Upper lobe of left lung (tissue), 4 donors: ENCODE measurements around the gene FOXA3.

Source experiments
- POLR2A ChIP-seq, 4 donors: fragments of 450-650 bp; IDR thresholded peaks; one replicate each; pipeline ENCODE4 v1.5.1; 2016 to 2017; ENCODE audit warnings: antibody characterized with exemption in 4 of 4, mild to moderate bottlenecking in 2 of 4
- TF ChIP-seq, protein P1 (sequence below), 6 experiments: fragments of 450-650 bp in 4 of 6; fragments of 200-600 bp in 2 of 6; sonication (generic) in 2 of 6; IDR thresholded peaks; one replicate each; pipeline ENCODE4 v1.5.1; 2016 to 2019; ENCODE audit warnings: antibody characterized with exemption in 6 of 6

DNA sequence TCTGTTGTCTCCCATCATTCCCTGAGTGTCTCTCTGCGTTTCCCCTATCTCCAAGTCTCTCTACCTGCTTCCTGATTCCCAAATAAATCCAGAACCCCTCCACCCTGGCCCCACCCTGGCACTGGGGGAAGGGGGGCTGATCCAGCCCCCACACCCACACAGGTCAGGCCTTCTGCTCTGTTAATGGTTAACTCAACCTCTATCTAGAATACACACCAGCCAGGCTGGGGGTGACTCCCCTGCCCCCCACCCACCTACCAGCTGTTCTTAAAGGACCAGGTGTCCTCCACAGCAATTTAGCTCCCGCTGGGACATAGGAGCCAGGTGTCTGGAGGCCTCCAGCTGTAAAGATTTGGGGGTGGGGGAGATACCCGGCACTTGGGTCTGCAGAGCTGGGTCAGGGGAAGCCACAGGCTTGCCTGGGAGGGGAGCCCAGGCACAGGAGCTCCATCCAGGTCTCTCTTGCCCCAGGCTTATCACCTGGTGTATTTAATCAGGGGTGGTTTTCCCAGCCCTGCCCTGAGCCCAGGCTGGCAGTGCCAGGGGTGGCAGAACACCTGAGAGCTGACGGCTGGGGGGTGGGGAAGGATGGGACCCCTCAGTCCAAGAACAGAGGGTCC lies 17.9 kb downstream of the FOXA3 start:
- TF ChIP-seq, protein P1, sequence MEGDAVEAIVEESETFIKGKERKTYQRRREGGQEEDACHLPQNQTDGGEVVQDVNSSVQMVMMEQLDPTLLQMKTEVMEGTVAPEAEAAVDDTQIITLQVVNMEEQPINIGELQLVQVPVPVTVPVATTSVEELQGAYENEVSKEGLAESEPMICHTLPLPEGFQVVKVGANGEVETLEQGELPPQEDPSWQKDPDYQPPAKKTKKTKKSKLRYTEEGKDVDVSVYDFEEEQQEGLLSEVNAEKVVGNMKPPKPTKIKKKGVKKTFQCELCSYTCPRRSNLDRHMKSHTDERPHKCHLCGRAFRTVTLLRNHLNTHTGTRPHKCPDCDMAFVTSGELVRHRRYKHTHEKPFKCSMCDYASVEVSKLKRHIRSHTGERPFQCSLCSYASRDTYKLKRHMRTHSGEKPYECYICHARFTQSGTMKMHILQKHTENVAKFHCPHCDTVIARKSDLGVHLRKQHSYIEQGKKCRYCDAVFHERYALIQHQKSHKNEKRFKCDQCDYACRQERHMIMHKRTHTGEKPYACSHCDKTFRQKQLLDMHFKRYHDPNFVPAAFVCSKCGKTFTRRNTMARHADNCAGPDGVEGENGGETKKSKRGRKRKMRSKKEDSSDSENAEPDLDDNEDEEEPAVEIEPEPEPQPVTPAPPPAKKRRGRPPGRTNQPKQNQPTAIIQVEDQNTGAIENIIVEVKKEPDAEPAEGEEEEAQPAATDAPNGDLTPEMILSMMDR (IDR thresholded peaks at IDR 0.05) = no peak
- TF ChIP-seq POLR2A (IDR thresholded peaks at IDR 0.05) = no peak
